HG02798 (cell line): ENCODE data around the gene FAM228B.
"Not testable (repeated sequence)": the region's sequence is repeated elsewhere in the genome, so short reads cannot be mapped to it uniquely, and the experiment has no call there.

Source experiments
- ATAC-seq: cut with Tn5 transposase; IDR thresholded peaks from one replicate; pipeline ENCODE4 v1.9.1; 2021; ENCODE audit warnings: mild to moderate bottlenecking; ENCODE audit not compliant: unreplicated experiment, poor library complexity

FAM228B gene

DNA sequence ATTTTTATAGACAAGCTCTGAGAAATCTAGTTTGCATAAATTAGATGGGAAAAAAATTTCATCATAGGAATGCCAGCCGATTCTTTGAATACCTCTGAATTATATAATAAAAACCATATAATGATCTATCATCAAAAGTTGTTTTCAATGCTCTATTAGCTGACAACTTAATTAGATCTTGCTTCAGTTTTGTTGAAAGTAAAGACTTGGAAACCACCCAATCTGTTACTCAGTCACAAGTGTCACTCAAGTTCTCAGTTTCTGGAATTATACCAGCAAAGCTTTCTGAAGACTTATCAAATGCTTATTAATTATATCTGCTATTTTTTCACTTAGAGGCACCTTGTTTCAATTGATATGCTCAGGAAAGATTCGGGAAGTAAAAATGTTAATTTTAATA lies 21.3 kb upstream of the FAM228B start:
- ATAC-seq, result no peak

GRCh38 chr2:24102677-24103076 lies 20.6 kb upstream of the FAM228B start:
- no peak for ATAC-seq

DNA sequence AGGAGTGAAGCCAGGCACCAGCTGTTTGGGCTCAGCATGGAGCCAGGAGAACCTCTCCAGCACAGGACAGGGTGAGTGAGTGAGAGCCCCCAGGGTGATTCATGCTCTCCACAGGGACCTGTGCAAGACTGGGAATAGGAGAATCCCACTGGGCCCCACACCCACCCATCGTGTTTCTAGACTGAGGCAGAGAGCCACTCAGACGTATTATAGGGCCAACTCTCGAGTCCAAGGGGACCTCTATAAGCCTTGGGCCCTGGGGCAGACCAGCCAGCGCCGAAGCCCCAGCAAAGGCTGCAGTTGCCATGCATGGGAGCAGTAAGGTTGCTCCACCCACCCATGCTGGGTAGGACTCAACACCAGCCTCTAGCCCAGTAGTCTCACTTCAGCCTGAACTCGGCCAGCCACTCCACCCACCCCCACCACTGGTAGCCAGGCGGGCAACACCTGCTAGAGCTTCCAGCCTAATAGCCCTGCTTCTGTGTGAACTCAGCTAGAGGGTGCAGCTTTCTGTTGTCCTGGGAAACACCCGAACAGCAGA lies 19.1 kb upstream of the FAM228B start:
- ATAC-seq, result no peak

DNA sequence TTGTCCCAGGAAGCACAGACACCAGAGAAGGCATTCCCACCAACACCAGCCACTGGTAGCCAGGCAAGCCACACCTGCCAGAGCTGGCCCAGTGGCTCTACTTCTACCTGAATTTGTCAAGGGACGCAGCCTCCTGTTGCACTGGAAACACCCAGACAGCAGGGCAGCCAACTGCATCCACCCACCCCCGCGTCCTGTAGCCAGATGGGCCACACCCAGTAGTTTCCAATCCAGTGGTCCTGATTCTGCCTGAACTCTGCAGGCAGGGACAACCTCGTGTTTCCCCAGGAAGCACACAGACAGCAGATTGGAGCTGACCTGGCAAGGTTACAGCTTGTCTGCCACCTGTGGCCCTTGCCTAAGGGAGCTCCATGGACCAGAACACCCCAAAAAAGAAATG lies 18.4 kb upstream of the FAM228B start:
- no peak for ATAC-seq

DNA sequence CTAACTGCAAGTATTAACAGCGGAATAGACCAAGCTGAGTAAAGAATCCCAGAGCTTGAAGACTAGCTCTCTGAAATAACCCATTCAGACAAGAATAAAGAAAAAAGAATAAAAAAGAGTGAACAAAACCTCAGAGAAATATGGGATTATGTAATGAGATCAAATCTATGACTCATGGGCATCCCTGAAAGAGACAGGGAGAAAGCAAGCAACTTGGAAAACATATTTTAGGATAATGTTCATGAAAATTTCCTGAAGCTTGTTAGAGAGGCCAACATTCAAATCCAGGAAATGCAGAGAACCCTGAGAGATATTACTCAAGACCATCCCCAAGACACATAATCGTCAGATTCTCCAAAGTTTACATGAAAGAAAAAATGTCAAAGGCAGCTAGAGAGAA lies 17.5 kb upstream of the FAM228B start:
- no peak for ATAC-seq

DNA sequence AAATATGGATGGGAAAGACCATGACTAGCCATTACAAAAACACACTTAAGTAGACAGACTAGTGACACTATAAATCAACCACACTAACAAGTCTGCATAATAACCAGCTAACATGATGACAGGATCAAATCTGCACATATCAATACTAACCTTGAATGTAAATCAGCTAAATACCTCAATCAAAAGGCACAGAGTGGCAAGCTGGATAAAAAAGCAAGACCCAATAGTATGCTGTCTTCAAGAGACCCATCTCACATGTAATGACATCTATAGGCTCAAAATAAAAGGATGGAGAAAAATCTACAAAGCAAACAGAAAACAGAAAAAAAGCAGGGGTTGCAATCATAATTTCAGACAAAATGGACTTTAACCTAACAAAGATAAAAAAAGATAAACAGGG lies 16.5 kb upstream of the FAM228B start:
- no peak for ATAC-seq

DNA sequence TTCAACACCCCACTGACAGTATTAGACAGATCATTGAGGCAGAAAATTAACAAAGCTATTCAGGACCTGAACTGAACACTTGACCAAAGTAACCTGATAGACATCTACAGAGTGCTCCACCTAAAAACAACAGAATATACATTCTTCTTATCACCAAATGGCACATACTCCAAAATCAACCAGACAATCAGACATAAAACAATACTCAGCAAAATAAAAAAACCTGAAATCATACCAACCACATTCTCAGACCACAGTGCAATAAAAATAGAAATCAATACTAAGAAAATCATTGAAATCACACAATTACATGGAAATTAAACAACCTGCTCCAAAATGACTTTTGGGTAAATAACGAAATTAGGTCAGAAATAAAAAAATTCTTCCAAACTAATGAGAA lies 15.9 kb upstream of the FAM228B start:
- ATAC-seq, result no peak

GRCh38 chr2:24109431-24109830 lies 13.8 kb upstream of the FAM228B start:
- not testable (repeated sequence) for ATAC-seq

GRCh38 chr2:24110660-24111303 lies 12.5 kb upstream of the FAM228B start:
- no peak for ATAC-seq

- no peak for ATAC-seq
Observed at GRCh38 chr2:24111407-24111901, 11.8 kb upstream of the FAM228B start.

- no peak for ATAC-seq
Observed at GRCh38 chr2:24115057-24115456, 8.2 kb upstream of the FAM228B start.

DNA sequence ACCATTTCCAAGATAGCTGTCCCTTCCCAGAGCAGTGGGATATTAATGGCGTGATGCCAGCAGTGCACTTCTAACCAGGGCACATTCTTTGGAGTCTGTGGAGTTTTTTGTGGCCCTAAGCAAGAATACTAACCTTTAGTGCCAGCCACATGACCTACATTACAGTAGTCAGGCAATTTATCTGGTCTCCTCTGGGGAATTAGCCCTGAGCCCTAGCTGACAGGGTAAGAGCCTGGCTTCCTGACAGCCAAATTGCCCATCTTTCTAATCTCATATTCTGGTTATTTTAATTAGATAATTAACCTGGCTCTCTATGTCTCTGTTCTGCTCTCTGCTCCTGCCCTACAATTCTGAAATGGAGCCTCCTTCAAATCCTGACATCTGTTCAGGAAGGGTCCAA lies 5.4 kb upstream of the FAM228B start:
- no peak for ATAC-seq

DNA sequence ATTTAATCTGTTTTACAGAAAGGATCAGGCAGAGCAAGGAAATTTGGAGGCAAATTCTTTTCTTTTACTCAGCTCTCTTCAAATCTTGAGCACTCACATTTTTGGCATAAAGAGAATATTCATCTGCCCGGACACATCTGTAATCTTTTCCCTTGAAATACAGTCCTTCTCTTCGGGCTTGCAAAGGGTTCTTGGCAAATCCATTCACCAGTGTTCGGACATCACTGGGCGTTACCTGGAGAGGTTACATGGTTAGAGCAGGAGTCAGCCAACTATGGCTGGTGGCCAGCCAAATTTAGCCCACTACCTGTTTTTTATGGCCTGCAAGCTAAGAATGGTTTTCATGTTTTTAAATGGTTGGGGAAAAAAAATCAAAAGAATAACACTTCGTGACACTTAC lies 2.2 kb upstream of the FAM228B start:
- no peak for ATAC-seq

DNA sequence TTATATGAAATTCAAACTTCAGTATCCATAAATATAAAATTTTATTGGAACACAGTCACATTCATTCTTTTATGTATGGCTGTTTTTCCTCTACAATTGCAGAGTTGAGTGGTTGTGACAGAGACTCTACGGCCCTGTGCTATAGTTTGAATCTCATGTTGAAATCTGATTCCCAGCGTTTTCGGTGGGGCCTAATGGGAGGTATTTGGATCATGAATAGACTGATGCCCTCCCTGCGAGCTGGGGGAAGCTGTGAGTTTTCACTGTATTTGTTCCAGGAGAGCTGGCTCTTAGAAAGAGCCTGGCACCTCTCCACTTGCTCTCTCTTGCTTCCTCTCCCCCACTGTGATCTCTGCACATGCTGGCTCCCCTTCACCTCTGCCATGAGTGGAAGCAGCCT lies 1.8 kb upstream of the FAM228B start:
- no peak for ATAC-seq

GRCh38 chr2:24122366-24123194 lies 689 bp upstream of the FAM228B start:
- no peak for ATAC-seq

DNA sequence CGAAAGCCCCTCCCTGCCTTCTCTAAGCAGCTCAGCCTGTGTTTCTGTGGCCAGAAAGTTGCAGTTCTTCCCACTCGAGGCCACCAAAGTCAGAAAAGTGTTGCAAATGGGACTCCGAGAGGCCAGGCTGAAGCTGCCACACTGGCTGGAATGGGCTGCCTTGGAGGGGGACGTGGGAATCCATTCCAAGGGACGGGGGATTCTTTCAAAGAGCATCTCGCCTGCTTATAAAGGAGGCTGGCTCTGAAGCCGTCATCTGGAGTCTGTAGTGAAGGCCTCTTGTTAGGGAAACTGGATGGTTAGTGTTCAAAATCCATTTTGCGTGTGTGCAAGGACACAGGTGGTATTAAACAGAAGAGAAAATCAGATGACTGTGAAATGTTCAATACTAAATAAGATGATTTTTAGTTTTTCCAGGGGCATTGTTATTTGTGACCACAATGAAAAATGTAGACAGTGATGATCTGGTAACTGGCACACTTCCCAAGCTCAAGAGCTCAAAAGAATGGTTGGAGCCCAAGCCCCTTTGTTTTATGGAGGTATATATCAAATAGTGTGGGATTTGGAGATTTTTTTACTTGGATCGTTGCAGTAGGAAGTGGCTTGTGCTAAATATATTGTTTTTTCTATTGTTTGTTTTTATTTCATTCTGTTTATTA lies 782 bp downstream of the FAM228B start:
- ATAC-seq, result no peak

GRCh38 chr2:24125956-24126355 lies 2.7 kb downstream of the FAM228B start:
- no peak for ATAC-seq

DNA sequence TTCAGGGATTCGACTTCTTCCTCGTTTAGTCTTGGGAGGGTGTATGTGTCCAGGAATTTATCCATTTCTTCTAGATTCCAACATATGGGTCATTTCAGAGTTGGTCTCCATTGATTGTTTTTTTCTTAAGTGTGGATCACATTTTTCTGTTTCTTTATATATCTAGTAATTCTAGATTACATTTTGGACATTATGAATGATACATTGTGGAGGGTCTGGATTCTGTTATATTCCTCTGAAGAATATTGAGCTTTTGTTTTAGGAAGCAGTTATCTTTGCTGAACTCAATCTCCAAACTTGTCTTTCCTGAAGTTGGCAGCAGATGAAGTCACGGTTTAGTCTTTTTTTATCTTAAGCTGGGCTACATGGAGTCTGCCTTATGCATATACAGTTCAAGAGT lies 9.3 kb downstream of the FAM228B start:
- ATAC-seq, result no peak

DNA sequence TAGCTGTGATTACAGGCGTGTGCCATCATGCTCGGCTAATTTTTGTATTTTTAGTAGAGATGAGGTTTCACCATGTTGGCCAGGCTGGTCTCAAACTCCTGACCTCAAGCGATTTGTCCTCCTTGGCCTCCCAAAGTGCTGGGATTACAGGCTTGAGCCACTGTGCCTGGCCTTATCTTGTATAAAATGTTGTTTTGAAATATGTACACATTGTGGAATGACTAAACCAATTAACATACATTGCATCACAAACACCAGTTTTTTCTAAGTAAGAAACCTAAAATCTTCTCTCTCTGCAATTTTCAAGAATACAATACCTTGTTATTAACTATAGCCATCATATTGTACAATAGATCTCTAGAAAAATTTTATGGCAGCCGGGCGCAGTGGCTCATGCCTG lies 17.0 kb downstream of the FAM228B start:
- ATAC-seq, result not testable (repeated sequence)

- no peak for ATAC-seq
Observed at GRCh38 chr2:24147364-24147763, 24.1 kb downstream of the FAM228B start.
